Parathyroid adenoma (tissue), 2 donors: ENCODE data around the gene RBBP9.

Experiments used
- H2AFZ ChIP-seq: fragments of 300-600 bp; sonication (generic); one replicate; pipeline ENCODE4 v1.7.0; 2017; ENCODE audit warnings: antibody characterized with exemption, mild to moderate bottlenecking
- H3K27ac ChIP-seq: fragments of 300-600 bp; sonication (generic); one replicate; pipeline ENCODE4 v1.7.0; 2017
- H3K27me3 ChIP-seq: fragments of 300-600 bp; sonication (generic); one replicate; pipeline ENCODE4 v1.7.0; 2017; ENCODE audit warnings: low read length; ENCODE audit not compliant: control insufficient read depth, insufficient read depth
- H3K36me3 ChIP-seq: fragments of 300-600 bp; sonication (generic); one replicate; pipeline ENCODE4 v1.7.0; 2017; ENCODE audit warnings: low read length; ENCODE audit not compliant: control insufficient read depth, insufficient read depth
- H3K4me1 ChIP-seq: fragments of 300-600 bp; sonication (generic); one replicate; pipeline ENCODE4 v1.7.0; 2017; ENCODE audit warnings: control low read depth
- H3K4me2 ChIP-seq: fragments of 300-600 bp; sonication (generic); one replicate; pipeline ENCODE4 v1.7.0; 2017; ENCODE audit warnings: low read length
- H3K4me3 ChIP-seq: fragments of 300-600 bp; sonication (generic); one replicate; pipeline ENCODE4 v1.7.0; 2017; ENCODE audit warnings: low read depth, low read length
- H3K79me2 ChIP-seq: fragments of 300-600 bp; sonication (generic); one replicate; pipeline ENCODE4 v1.7.0; 2017; ENCODE audit warnings: control low read depth
- H3K9ac ChIP-seq: fragments of 300-600 bp; sonication (generic); one replicate; pipeline ENCODE4 v1.7.0; 2017; ENCODE audit warnings: mild to moderate bottlenecking
- H3K9me3 ChIP-seq: fragments of 300-600 bp; sonication (generic); one replicate; pipeline ENCODE4 v1.7.0; 2017; ENCODE audit warnings: low read length; ENCODE audit not compliant: control insufficient read depth
- TF ChIP-seq, protein P1 (sequence below): fragments of 300-600 bp; sonication (generic); IDR thresholded peaks from one replicate; pipeline ENCODE4 v1.7.0; 2017; ENCODE audit warnings: antibody characterized with exemption, mild to moderate bottlenecking
- donor health status: primary hyperparathyroidism.

RBBP9 gene

DNA sequence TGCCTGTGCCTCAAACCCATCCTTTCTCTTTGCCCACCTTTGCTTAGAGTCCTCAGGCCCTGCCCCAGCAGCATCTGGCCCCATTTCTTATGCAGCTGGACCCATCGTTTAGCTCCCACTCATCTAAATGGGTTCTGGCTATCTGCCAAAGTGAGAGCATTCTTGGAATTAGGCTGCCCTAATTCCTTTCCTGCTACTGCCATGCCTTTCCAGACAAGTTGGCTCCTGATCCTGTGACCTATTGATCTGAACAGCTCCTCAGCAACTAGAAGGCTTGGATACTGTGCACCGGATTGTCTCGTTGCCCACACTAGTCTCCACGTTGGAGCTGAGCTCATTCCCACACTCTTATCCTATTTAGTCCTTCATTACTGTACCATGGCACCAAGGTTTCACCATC is 53.1 kb downstream of the RBBP9 start:
- Histone ChIP-seq H3K36me3 (no peaks in the 10 kb centered on the region), H3K4me1 (no peaks in the 10 kb centered on the region), H3K27ac (no peak overlapping the region), H3K4me3 (no peak overlapping the region), H3K9ac (no peak overlapping the region), H3K79me2 (no peaks in the 10 kb centered on the region), H2AFZ (no peak overlapping the region), H3K27me3 (no peaks in the 10 kb centered on the region), H3K9me3 (no peaks in the 10 kb centered on the region), H3K4me2 (no peak overlapping the region)
- TF ChIP-seq, protein P1, sequence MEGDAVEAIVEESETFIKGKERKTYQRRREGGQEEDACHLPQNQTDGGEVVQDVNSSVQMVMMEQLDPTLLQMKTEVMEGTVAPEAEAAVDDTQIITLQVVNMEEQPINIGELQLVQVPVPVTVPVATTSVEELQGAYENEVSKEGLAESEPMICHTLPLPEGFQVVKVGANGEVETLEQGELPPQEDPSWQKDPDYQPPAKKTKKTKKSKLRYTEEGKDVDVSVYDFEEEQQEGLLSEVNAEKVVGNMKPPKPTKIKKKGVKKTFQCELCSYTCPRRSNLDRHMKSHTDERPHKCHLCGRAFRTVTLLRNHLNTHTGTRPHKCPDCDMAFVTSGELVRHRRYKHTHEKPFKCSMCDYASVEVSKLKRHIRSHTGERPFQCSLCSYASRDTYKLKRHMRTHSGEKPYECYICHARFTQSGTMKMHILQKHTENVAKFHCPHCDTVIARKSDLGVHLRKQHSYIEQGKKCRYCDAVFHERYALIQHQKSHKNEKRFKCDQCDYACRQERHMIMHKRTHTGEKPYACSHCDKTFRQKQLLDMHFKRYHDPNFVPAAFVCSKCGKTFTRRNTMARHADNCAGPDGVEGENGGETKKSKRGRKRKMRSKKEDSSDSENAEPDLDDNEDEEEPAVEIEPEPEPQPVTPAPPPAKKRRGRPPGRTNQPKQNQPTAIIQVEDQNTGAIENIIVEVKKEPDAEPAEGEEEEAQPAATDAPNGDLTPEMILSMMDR = no peak

DNA sequence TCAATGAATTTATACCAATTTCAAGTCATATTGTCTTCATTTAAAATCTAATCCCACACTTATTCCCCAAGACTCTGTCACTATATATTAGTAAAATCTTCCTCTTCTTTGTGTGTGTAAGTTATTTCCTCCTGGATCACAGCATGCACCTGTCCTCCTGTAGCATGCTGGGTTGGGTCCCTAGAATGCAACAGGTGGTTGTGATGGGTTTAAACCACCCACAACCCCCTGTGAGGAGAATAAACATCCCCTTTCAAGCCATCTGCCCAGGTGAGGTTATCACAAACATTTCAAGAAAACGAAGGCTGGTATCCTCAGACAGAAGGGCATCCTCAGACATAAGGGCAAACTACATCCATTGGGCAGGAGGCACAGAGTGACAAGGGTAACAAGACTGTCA is 56.6 kb downstream of the RBBP9 start:
- no peak overlapping the region for H3K4me3 ChIP-seq
- H3K9me3 ChIP-seq = no peaks in the 10 kb centered on the region
- no peaks in the 10 kb centered on the region for H3K27me3 ChIP-seq
- no peaks in the 10 kb centered on the region for H3K4me1 ChIP-seq
- TF ChIP-seq, protein P1 = no peak
- no peak overlapping the region for H3K4me2 ChIP-seq
- H3K36me3 ChIP-seq = no peaks in the 10 kb centered on the region
- H2AFZ ChIP-seq = no peak overlapping the region
- no peak overlapping the region for H3K27ac ChIP-seq
- H3K9ac ChIP-seq = no peak overlapping the region
- no peaks in the 10 kb centered on the region for H3K79me2 ChIP-seq

DNA sequence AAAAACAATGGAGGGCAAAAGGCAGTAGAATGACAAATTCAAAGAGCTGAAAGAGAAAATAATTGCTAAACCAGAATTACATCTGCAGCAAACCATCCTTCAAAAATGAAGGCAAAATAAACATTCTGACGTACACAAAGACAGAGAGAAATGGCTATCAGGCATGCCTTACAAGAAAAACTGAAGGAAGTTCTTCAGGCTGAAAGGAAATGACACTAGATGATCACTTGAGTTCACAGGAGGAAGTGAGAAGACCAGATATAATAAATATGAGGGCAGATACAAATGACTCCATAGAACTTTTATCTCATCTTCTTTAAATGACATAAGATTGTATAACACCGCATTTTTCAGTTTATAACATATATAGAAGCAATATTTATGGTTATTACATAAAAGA is 60.2 kb downstream of the RBBP9 start:
- Histone ChIP-seq H2AFZ (no peak overlapping the region), H3K4me3 (no peak overlapping the region), H3K27me3 (no peaks in the 10 kb centered on the region), H3K4me2 (no peak overlapping the region), H3K36me3 (no peaks in the 10 kb centered on the region), H3K27ac (no peak overlapping the region), H3K9me3 (no peaks in the 10 kb centered on the region), H3K79me2 (no peaks in the 10 kb centered on the region), H3K9ac (no peak overlapping the region), H3K4me1 (no peaks in the 10 kb centered on the region)
- TF ChIP-seq, protein P1 = no peak
